Caco-2 (cell line): ENCODE data around the gene SPINT1. TPM values are rescaled to one million over a fixed set of nuclear protein-coding genes. Genes with fewer than 3 reads are reported as not detected.

ENCODE experiments used
- BruUV-seq: library from RNA; stranded (reverse); fragments of 400-500 nt; replicated peaks from 2 replicates; lab custom pipeline; 2021; lab: Mats Ljungman, UMichigan
- CTCF ChIA-PET: fragments of 300-600 bp; sonication (Branson Sonifier 250); formaldehyde crosslinking; loops from one replicate; lab custom pipeline; 2022; ENCODE audit warnings: antibody characterized with exemption; lab: Charles Lee
- POLR2A ChIA-PET: fragments of 300-600 bp; sonication (Branson Sonifier 250); formaldehyde crosslinking; loops from one replicate; lab custom pipeline; 2022; ENCODE audit warnings: antibody characterized with exemption; lab: Charles Lee
- DNase-seq, 2 experiments: peaks; one replicate each; pipeline versions ENCODE4 v3.0.0 to v3.0.0-alpha.2; 2020 to 2022
- H3K27me3 ChIP-seq: replicated peaks from 2 replicates; pipeline ENCODE4 v1.6.0; 2011; ENCODE audit warnings: low read length; ENCODE audit not compliant: control insufficient read depth, insufficient read depth
- H3K36me3 ChIP-seq: 2 replicates; pipeline ENCODE4 v1.5.1; 2011; ENCODE audit warnings: low read length; ENCODE audit not compliant: control insufficient read depth, insufficient read depth
- H3K4me1 ChIP-seq: fragments of 250-450 bp; sonication (Bioruptor Pico); 2 replicates; pipeline ENCODE4 v1.5.1; 2020; ENCODE audit warnings: mild to moderate bottlenecking
- H3K4me3 ChIP-seq: 2 replicates; pipeline ENCODE4 v1.5.1; 2011; ENCODE audit warnings: low read depth, mild to moderate bottlenecking, control low read depth, low read length
- H3K9me3 ChIP-seq: fragments of 250-450 bp; sonication (Bioruptor Pico); 2 replicates; pipeline ENCODE4 v1.5.1; 2020; ENCODE audit warnings: mild to moderate bottlenecking, moderate library complexity
- H3K27ac Mint-ChIP-seq: one replicate; pipeline ENCODE4 v1.8.0; 2022; ENCODE audit warnings: mixed read lengths; ENCODE audit not compliant: unreplicated experiment
- H3K27me3 Mint-ChIP-seq: one replicate; pipeline ENCODE4 v1.8.0; 2022; ENCODE audit warnings: mixed read lengths; ENCODE audit not compliant: insufficient read depth, unreplicated experiment
- H3K36me3 Mint-ChIP-seq: one replicate; pipeline ENCODE4 v1.8.0; 2022; ENCODE audit warnings: mild to moderate bottlenecking, mixed read lengths; ENCODE audit not compliant: insufficient read depth, unreplicated experiment
- H3K4me1 Mint-ChIP-seq: one replicate; pipeline ENCODE4 v1.8.0; 2022; ENCODE audit warnings: low read depth, mixed read lengths; ENCODE audit not compliant: unreplicated experiment
- H3K4me3 Mint-ChIP-seq: one replicate; pipeline ENCODE4 v1.8.0; 2022; ENCODE audit warnings: mild to moderate bottlenecking, moderate library complexity, mixed read lengths; ENCODE audit not compliant: unreplicated experiment
- H3K9me3 Mint-ChIP-seq: one replicate; pipeline ENCODE4 v1.8.0; 2022; ENCODE audit warnings: mixed read lengths; ENCODE audit not compliant: unreplicated experiment
- CTCF ChIP-seq, 2 experiments: fragments of 200-600 bp in 1 of 2; IDR thresholded peaks; 1 replicate in 1 of 2; 2 replicates in 1 of 2; pipeline versions ENCODE4 v1.5.1 to v1.8.0; 2011 to 2022; ENCODE audit warnings: antibody characterized with exemption in 1 of 2, control low read depth in 1 of 2, inconsistent platforms in 1 of 2, low read depth in 1 of 2, low read length in 1 of 2, mild to moderate bottlenecking in 1 of 2, moderate library complexity in 1 of 2; ENCODE audit not compliant: insufficient read depth in 1 of 2, severe bottlenecking in 1 of 2, unreplicated experiment in 1 of 2
- intact Hi-C: fragments of 100-400 bp; cut with micrococcal nuclease; formaldehyde crosslinking; loops from one replicate; pipeline ENCODE4 v1.10.0; 2022; ENCODE audit not compliant: unreplicated experiment
- total RNA-seq: library from RNA; stranded (reverse); gene quantifications from 2 replicates; pipeline ENCODE4 v1.2.3, GENCODE V29; 2022

The SPINT1 gene
- total RNA-seq, 1 experiment from 2014 or later: 305 TPM

- BruUV-seq: no TSS peak
- Histone ChIP-seq H3K4me1 (peaks cover 5% of the 10 kb centered on the region; the same call in 1 of the 2 replicates), H3K27me3 (no peaks in the 10 kb centered on the region), H3K36me3 (no peaks in the 10 kb centered on the region), H3K9me3 (no peaks in the 10 kb centered on the region), H3K4me3 (no peak overlapping the region)
- H3K4me3 Mint-ChIP-seq: no peak overlapping the region
- no peaks in the 10 kb centered on the region for H3K27me3 Mint-ChIP-seq
- H3K4me1 Mint-ChIP-seq: no peaks in the 10 kb centered on the region
- no peaks in the 10 kb centered on the region for H3K9me3 Mint-ChIP-seq
- TF ChIP-seq CTCF (IDR thresholded peaks at IDR 0.05; ENCODE audit: insufficient read depth in 1 of 2, low read depth in 1 of 2, low read length in 1 of 2, severe bottlenecking in 1 of 2, unreplicated experiment in 1 of 2): no peak
- no peak overlapping the region for H3K27ac Mint-ChIP-seq
- intact Hi-C loops: no loop called here
- peaks cover 8% of the 10 kb centered on the region for H3K36me3 Mint-ChIP-seq
- POLR2A ChIA-PET: no interaction called here
- CTCF ChIA-PET: interaction anchor here (0.6 kb wide), 1 partner anchor 126 kb away, joined by 5 read pairs; no protein-coding TSS in a partner anchor
- DNase-seq: no peak
Measured at GRCh38 chr15:40836020-40836419, 7.8 kb upstream of the SPINT1 start.

GRCh38 chr15:40838756-40839155 lies 5.1 kb upstream of the SPINT1 start:
- H3K36me3 Mint-ChIP-seq: no peaks in the 10 kb centered on the region
- Histone ChIP-seq H3K36me3 (no peaks in the 10 kb centered on the region), H3K9me3 (no peaks in the 10 kb centered on the region), H3K4me3 (no peak overlapping the region), H3K4me1 (peaks cover 6% of the 10 kb centered on the region; the same call in 1 of the 2 replicates), H3K27me3 (no peaks in the 10 kb centered on the region)
- TF ChIP-seq CTCF (IDR thresholded peaks at IDR 0.05; ENCODE audit: insufficient read depth in 1 of 2, low read depth in 1 of 2, low read length in 1 of 2, severe bottlenecking in 1 of 2, unreplicated experiment in 1 of 2): no peak
- H3K4me3 Mint-ChIP-seq: no peak overlapping the region
- ChIA-PET CTCF (no interaction called here), POLR2A (no interaction called here)
- H3K27ac Mint-ChIP-seq: no peak overlapping the region
- DNase-seq: no peak
- BruUV-seq: no TSS peak
- H3K9me3 Mint-ChIP-seq: no peaks in the 10 kb centered on the region
- H3K27me3 Mint-ChIP-seq: no peaks in the 10 kb centered on the region
- H3K4me1 Mint-ChIP-seq: no peaks in the 10 kb centered on the region
- intact Hi-C loops: no loop called here

- CTCF ChIA-PET: no interaction called here
- no peaks in the 10 kb centered on the region for H3K9me3 ChIP-seq
Measured at GRCh38 chr15:40841741-40842140, 2.1 kb upstream of the SPINT1 start.

More at GRCh38 chr15:40841741-40842140, 2.1 kb upstream of the SPINT1 start:
- POLR2A ChIA-PET: no interaction called here
- Mint-ChIP-seq H3K4me1 (no peaks in the 10 kb centered on the region), H3K9me3 (no peaks in the 10 kb centered on the region), H3K27ac (no peak overlapping the region), H3K27me3 (no peaks in the 10 kb centered on the region), H3K36me3 (peaks cover 7% of the 10 kb centered on the region), H3K4me3 (no peak overlapping the region)
- no peak overlapping the region for H3K4me3 ChIP-seq
- peaks cover 4% of the 10 kb centered on the region for H3K36me3 ChIP-seq
- H3K27me3 ChIP-seq: no peaks in the 10 kb centered on the region
- BruUV-seq: no TSS peak
- H3K4me1 ChIP-seq: peaks cover 16% of the 10 kb centered on the region
- intact Hi-C loops: no loop called here
- TF ChIP-seq CTCF (IDR thresholded peaks at IDR 0.05; ENCODE audit: insufficient read depth in 1 of 2, low read depth in 1 of 2, low read length in 1 of 2, severe bottlenecking in 1 of 2, unreplicated experiment in 1 of 2): no peak
- DNase-seq: no peak
